CD4-positive, alpha-beta T cell (primary cell): ENCODE data around the gene TRIM33. TPM values are rescaled to one million over a fixed set of nuclear protein-coding genes. Genes with fewer than 3 reads are reported as not detected.
"Not testable (repeated sequence)": the region's sequence is repeated elsewhere in the genome, so short reads cannot be mapped to it uniquely, and the experiment has no call there.

Experiments used
- ATAC-seq: fragments of 200-7000 bp; cut with Tn5 transposase; one replicate; pipeline ENCODE4 v1.10.0; 2022; ENCODE audit warnings: mild to moderate bottlenecking; ENCODE audit not compliant: poor library complexity
- CTCF ChIA-PET: fragments of 350-600 bp; sonication (Branson Sonifier 250); formaldehyde crosslinking; loops from one replicate; lab custom pipeline; 2021; ENCODE audit warnings: antibody characterized with exemption, inconsistent platforms; lab: Charles Lee
- POLR2A ChIA-PET: fragments of 350-600 bp; sonication (Branson Sonifier 250); formaldehyde crosslinking; loops from one replicate; lab custom pipeline; 2021; ENCODE audit warnings: antibody characterized with exemption, inconsistent platforms; lab: Charles Lee
- DNase-seq, 14 experiments: peaks; one replicate each; pipeline ENCODE4 v3.0.0-alpha.2; 2013 to 2020; ENCODE audit warnings: mixed read lengths in 2 of 14
- H3K27ac ChIP-seq, 2 donors: one replicate each; pipeline versions ENCODE4 v1.5.1 to v1.7.0; 2013; ENCODE audit warnings: low read length in 2 of 2, low read depth in 1 of 2, mild to moderate bottlenecking in 1 of 2
- H3K27me3 ChIP-seq, 2 experiments: 1 replicate in 1 of 2; 2 replicates in 1 of 2; pipeline versions ENCODE4 v1.6.1 to v1.7.0; 2013; ENCODE audit warnings: low read length in 2 of 2, control low read depth in 1 of 2, mild to moderate bottlenecking in 1 of 2, moderate library complexity in 1 of 2; ENCODE audit not compliant: insufficient read depth in 2 of 2, control insufficient read depth in 1 of 2
- H3K36me3 ChIP-seq: one replicate; pipeline ENCODE4 v1.6.1; 2013; ENCODE audit warnings: low read length, control low read depth; ENCODE audit not compliant: insufficient read depth
- H3K4me1 ChIP-seq: one replicate; pipeline ENCODE4 v1.6.1; 2013; ENCODE audit warnings: low read length, control low read depth; ENCODE audit not compliant: insufficient read depth
- H3K4me3 ChIP-seq: one replicate; pipeline ENCODE4 v1.5.1; 2013; ENCODE audit warnings: mild to moderate bottlenecking, low read length, moderate library complexity
- H3K9me3 ChIP-seq, 2 experiments: 1 replicate in 1 of 2; 2 replicates in 1 of 2; pipeline versions ENCODE4 v1.6.1 to v1.7.0; 2013; ENCODE audit warnings: low read length in 2 of 2, mild to moderate bottlenecking in 2 of 2, control low read depth in 1 of 2, moderate library complexity in 1 of 2; ENCODE audit not compliant: control insufficient read depth in 1 of 2, insufficient read depth in 1 of 2
- H3K27ac Mint-ChIP-seq: one replicate; pipeline ENCODE4 v1.8.0; 2020; ENCODE audit warnings: mixed read lengths
- H3K27me3 Mint-ChIP-seq: one replicate; pipeline ENCODE4 v1.8.0; 2021; ENCODE audit warnings: mixed read lengths
- H3K36me3 Mint-ChIP-seq: one replicate; pipeline ENCODE4 v1.8.0; 2021; ENCODE audit warnings: low read depth, mixed read lengths
- H3K4me1 Mint-ChIP-seq: one replicate; pipeline ENCODE4 v1.8.0; 2021; ENCODE audit warnings: low read depth, mixed read lengths
- H3K4me3 Mint-ChIP-seq: one replicate; pipeline ENCODE4 v1.8.0; 2020; ENCODE audit warnings: mild to moderate bottlenecking, mixed read lengths
- H3K9me3 Mint-ChIP-seq: one replicate; pipeline ENCODE4 v1.8.0; 2020; ENCODE audit warnings: mixed read lengths
- intact Hi-C, 2 experiments: fragments of 100-400 bp; cut with DNase I in 1 of 2; cut with micrococcal nuclease in 1 of 2; formaldehyde crosslinking; loops; one replicate each; pipeline versions ENCODE4 v1.15.1 to v1.9.0; 2023 to 2025; cut with DNase I, micrococcal nuclease
- total RNA-seq, 174 experiments: library from RNA in 2 of 174; stranded (reverse) in 2 of 174; gene quantifications; one replicate each; pipeline ENCODE4 v1.2.3 and lab custom pipeline; 2021 to 2026
- TF ChIP-seq, protein P1 (sequence below): fragments of 200-600 bp; IDR thresholded peaks from one replicate; pipeline ENCODE4 v1.8.0; 2022; ENCODE audit warnings: antibody characterized with exemption, mild to moderate bottlenecking

Gene TRIM33
- total RNA-seq, 2 experiments from 2014 or later: 42.6 to 45.0 TPM

DNA sequence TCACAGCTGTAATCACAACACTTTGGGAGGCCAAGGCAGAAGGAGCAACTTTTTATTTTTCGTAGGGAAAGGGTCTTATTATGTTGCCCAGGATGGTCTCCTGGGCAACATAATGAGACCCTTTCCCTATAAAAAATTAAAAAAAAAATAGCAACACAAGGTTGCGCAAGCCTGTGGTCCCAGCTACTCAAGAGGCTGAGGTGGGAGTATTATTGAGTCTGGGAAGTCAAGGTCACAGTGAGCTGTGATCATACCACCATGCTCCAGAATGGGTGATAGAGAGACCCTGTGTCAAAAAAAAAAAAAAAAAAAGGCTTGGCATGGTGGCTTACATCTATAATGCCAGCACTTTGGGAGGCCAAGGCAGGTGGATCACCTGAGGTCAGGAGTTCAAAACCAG lies 131.6 kb downstream of the TRIM33 start:
- CTCF ChIA-PET: interaction anchor here (0.7 kb wide), 1 partner anchor 25 kb away, joined by 3 read pairs; no protein-coding TSS in a partner anchor
- intact Hi-C loops: no loop called here
- H3K27me3 Mint-ChIP-seq: no peaks in the 10 kb centered on the region

DNA sequence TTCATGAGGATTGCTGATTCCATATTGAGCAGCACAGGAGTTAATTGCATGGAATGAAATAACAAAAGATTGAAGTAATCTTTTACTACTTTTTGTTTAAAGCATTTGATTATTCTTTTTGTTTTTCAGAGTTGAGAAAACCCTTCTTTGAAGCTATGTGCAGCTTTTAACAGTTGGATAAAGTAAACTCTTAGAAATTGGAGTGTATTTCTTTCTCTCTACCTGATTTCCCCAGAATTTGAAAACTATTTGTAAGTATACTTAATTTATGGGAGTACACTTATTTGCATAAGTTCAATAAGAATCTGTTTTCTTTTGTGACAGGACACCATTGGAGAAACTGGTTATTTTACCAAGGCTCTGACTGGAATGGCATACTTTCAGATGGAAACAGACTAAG lies 133.6 kb downstream of the TRIM33 start:
- ATAC-seq: no peak
- ChIA-PET POLR2A (no interaction called here), CTCF (no interaction called here)
- Histone ChIP-seq H3K4me1 (no peaks in the 10 kb centered on the region), H3K27ac (no peak overlapping the region), H3K9me3 (peaks cover 12 to 30% of the 10 kb centered on the region in 2 experiments), H3K4me3 (no peak overlapping the region), H3K36me3 (no peaks in the 10 kb centered on the region), H3K27me3 (no peaks in the 10 kb centered on the region)
- DNase-seq: no peak
- intact Hi-C loops: no loop called here
- peaks cover 4% of the 10 kb centered on the region for H3K36me3 Mint-ChIP-seq
- H3K9me3 Mint-ChIP-seq: peaks cover 12% of the 10 kb centered on the region
- H3K27ac Mint-ChIP-seq: no peak overlapping the region
- TF ChIP-seq, protein P1, sequence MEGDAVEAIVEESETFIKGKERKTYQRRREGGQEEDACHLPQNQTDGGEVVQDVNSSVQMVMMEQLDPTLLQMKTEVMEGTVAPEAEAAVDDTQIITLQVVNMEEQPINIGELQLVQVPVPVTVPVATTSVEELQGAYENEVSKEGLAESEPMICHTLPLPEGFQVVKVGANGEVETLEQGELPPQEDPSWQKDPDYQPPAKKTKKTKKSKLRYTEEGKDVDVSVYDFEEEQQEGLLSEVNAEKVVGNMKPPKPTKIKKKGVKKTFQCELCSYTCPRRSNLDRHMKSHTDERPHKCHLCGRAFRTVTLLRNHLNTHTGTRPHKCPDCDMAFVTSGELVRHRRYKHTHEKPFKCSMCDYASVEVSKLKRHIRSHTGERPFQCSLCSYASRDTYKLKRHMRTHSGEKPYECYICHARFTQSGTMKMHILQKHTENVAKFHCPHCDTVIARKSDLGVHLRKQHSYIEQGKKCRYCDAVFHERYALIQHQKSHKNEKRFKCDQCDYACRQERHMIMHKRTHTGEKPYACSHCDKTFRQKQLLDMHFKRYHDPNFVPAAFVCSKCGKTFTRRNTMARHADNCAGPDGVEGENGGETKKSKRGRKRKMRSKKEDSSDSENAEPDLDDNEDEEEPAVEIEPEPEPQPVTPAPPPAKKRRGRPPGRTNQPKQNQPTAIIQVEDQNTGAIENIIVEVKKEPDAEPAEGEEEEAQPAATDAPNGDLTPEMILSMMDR: no peak
- no peaks in the 10 kb centered on the region for H3K4me1 Mint-ChIP-seq
- H3K27me3 Mint-ChIP-seq: peaks cover under 1% of the 10 kb centered on the region
- no peak overlapping the region for H3K4me3 Mint-ChIP-seq

More for the DNA sequence above, 131.6 kb downstream of the TRIM33 start:
- POLR2A ChIA-PET: no interaction called here
- Histone ChIP-seq H3K4me3 (no peak overlapping the region), H3K27me3 (no peaks in the 10 kb centered on the region), H3K36me3 (no peaks in the 10 kb centered on the region), H3K4me1 (no peaks in the 10 kb centered on the region), H3K27ac (no peak overlapping the region), H3K9me3 (peaks cover 21 to 26% of the 10 kb centered on the region in 2 experiments)
- Mint-ChIP-seq H3K36me3 (peaks cover 10% of the 10 kb centered on the region), H3K9me3 (peaks cover 16% of the 10 kb centered on the region), H3K4me3 (no peak overlapping the region), H3K4me1 (no peaks in the 10 kb centered on the region), H3K27ac (no peak overlapping the region)
- TF ChIP-seq, protein P1: no peak
- ATAC-seq: no peak
- DNase-seq: no peak

DNA sequence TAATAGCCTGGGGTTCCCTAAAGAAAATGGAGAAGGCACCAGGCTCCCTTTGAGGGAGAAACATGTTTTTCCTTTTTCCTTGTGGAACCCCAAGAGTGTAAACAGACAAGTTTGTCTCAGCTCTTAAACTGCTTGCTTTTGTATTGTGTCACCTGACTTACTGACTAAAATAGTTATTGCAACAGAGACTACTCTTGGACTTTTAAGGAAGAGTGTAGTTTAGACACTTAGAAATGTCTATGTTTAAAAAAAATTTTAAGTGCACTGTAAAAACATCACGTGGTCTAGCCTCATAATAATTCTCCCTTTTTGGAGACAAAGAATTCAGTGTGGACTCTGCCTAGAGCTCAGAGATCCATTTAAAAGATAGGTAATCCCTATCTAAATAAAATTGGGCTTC lies 141.1 kb downstream of the TRIM33 start:
- CTCF ChIA-PET: no interaction called here
- no peak overlapping the region for H3K27ac ChIP-seq
- H3K36me3 Mint-ChIP-seq: no peaks in the 10 kb centered on the region
- DNase-seq: no peak
- no peaks in the 10 kb centered on the region for H3K4me1 ChIP-seq
- H3K27me3 Mint-ChIP-seq: peaks cover 3% of the 10 kb centered on the region
- H3K9me3 ChIP-seq: peaks cover 5 to 13% of the 10 kb centered on the region in 2 experiments
- H3K27me3 ChIP-seq: no peaks in the 10 kb centered on the region
- intact Hi-C loops: no loop called here
- H3K9me3 Mint-ChIP-seq: no peaks in the 10 kb centered on the region
- H3K36me3 ChIP-seq: no peaks in the 10 kb centered on the region
- H3K4me3 Mint-ChIP-seq: no peak overlapping the region
- no peak overlapping the region for H3K4me3 ChIP-seq
- TF ChIP-seq, protein P1: no peak
- H3K27ac Mint-ChIP-seq: no peak overlapping the region
- POLR2A ChIA-PET: no interaction called here
- H3K4me1 Mint-ChIP-seq: no peaks in the 10 kb centered on the region
- no peak for ATAC-seq

DNA sequence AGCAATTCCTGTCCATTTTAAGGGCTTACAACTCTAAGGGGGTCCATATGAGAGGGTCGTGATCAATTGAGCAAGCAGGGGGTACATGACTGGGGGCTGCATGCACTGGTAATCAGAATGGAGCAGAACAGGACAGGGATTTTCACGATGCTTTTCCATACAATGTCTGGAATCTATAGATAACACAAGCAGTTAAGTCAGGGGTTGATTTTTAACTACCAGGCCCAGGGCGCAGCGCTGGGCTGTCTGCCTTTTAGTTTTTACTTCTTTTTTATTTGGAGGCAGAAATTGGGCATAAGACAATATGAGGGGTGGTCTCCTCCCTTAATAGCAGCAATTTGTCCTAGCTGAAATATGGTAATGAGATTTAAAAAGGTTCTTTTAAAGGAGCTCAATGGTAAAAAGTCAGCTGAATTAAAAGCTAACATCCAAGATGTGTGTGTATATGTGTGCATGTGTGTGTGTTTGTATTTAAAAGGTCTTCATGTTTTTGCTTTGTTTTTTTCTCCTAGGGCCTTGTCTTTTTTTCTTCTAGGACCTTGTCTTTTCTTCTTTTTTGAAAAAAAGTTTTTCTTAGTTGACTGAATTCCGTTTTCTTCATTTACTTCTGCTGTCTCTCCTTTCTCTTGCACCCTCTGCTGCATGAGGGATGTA lies 141.6 kb downstream of the TRIM33 start:
- ATAC-seq, intact Hi-C loops, H3K27ac ChIP-seq, POLR2A ChIA-PET, H3K36me3 Mint-ChIP-seq, CTCF ChIA-PET, H3K27me3 Mint-ChIP-seq, H3K27ac Mint-ChIP-seq, H3K4me1 ChIP-seq, DNase-seq, H3K36me3 ChIP-seq, H3K4me1 Mint-ChIP-seq, H3K4me3 Mint-ChIP-seq, H3K27me3 ChIP-seq, H3K9me3 Mint-ChIP-seq, H3K4me3 ChIP-seq: not testable (repeated sequence)
- H3K9me3 ChIP-seq: peaks cover 8 to 17% of the 10 kb centered on the region in 2 experiments
